Purkinje cell (primary cell): Measurements from ENCODE around the gene SERPIND1. TPM values are rescaled to one million over a fixed set of nuclear protein-coding genes. Genes with fewer than 3 reads are reported as not detected.

Experiments used
- polyA plus RNA-seq: library from polyadenylated mRNA; unstranded; fragments of >200 nt; fragmentation: Nextera tagmentation; gene quantifications from 2 replicates; pipeline ENCODE4 v1.2.1, GENCODE V29; 2014

Gene SERPIND1
- not detected in 2 replicates for polyA plus RNA-seq

GRCh38 chr22:20773793-20774212 lies at the start of gene SERPIND1:
TSS of gene SERPIND1 (plus strand) at chr22:20774113. CDS start at chr22:20779313, 5,200 bp downstream.

Other genes starting within 250 kb of the SERPIND1 start
- 66.1 and 101 TPM in 2 replicates for gene PI4KA, start 84.7 kb downstream of the SERPIND1 start, polyA plus RNA-seq
- gene SNAP29, start 84.9 kb downstream of the SERPIND1 start, polyA plus RNA-seq: 11.8 and 27.4 TPM in 2 replicates
- gene CRKL, start 143.3 kb downstream of the SERPIND1 start, polyA plus RNA-seq: 67.4 and 74.0 TPM in 2 replicates
- 3.9 and 6.6 TPM in 2 replicates for gene AIFM3, start 193.1 kb downstream of the SERPIND1 start, polyA plus RNA-seq
- 2.1 and 3.7 TPM in 2 replicates for gene LZTR1, start 208.2 kb downstream of the SERPIND1 start, polyA plus RNA-seq
- gene THAP7, start 228.0 kb downstream of the SERPIND1 start, polyA plus RNA-seq: 3.2 TPM in 1 of 2 replicates, not detected in the other
- gene P2RX6, start 241.1 kb downstream of the SERPIND1 start, polyA plus RNA-seq: 0.42 and 0.69 TPM in 2 replicates